ENCODE data around the gene MOB2. TPM values are rescaled to one million over a fixed set of nuclear protein-coding genes. Genes with fewer than 3 reads are reported as not detected.

Gene MOB2
- total RNA-seq, 2 experiments from 2014 or later, result 22.4 to 27.5 TPM

GRCh38 chr11:1461826-1462697 is 24.5 kb downstream of the MOB2 start:
- TF ChIP-seq CTCF (conservative IDR thresholded peaks at IDR 0.05; ENCODE audit: low read length), result no peak
- no peak for TF ChIP-seq EZH2phosphoT487 (IDR thresholded peaks at IDR 0.05; ENCODE audit: borderline replicate concordance, low read depth, low read length)
- no peak for DNase-seq (ENCODE audit: low spot score)
- ChIA-PET POLR2A (no interaction called here), CTCF (ENCODE audit: unreplicated experiment) (no interaction called here)
- Histone ChIP-seq H3K4me1 (ENCODE audit: insufficient read depth, low read length, poor library complexity, severe bottlenecking) (no peaks in the 10 kb centered on the region), H3K4me3 (ENCODE audit: low read depth, low read length, poor library complexity, severe bottlenecking) (no peak overlapping the region), H2AFZ (ENCODE audit: low read length) (no peak overlapping the region), H4K20me1 (ENCODE audit: insufficient read depth, low read length) (no peaks in the 10 kb centered on the region), H3K27ac (ENCODE audit: low read depth, low read length, poor library complexity, severe bottlenecking) (no peak overlapping the region), H3K9me2 (ENCODE audit: insufficient read depth, low read length) (no peaks in the 10 kb centered on the region), H3K36me3 (ENCODE audit: insufficient read depth, low read length) (no peaks in the 10 kb centered on the region), H3K79me2 (ENCODE audit: insufficient read depth, low read depth, low read length) (no peaks in the 10 kb centered on the region), H3K4me2 (ENCODE audit: low read length) (no peak overlapping the region), H3K9me3 (ENCODE audit: low read length) (no peaks in the 10 kb centered on the region)
- intact Hi-C loops (cut with micrococcal nuclease; ENCODE audit: unreplicated experiment), result no loop called here
- no TSS peak for BruUV-seq (replicated peaks)

GRCh38 chr11:1460986-1461825 is 25.4 kb downstream of the MOB2 start:
- no peak for DNase-seq (ENCODE audit: low spot score)
- H3K9me2 ChIP-seq (ENCODE audit: insufficient read depth, low read length), result no peaks in the 10 kb centered on the region
- ChIA-PET POLR2A (no interaction called here), CTCF (ENCODE audit: unreplicated experiment) (no interaction called here)
- no peak overlapping the region for H3K4me3 ChIP-seq (ENCODE audit: low read depth, low read length, poor library complexity, severe bottlenecking)
- H3K27ac ChIP-seq (ENCODE audit: low read depth, low read length, poor library complexity, severe bottlenecking), result no peak overlapping the region
- intact Hi-C loops (cut with micrococcal nuclease; ENCODE audit: unreplicated experiment), result no loop called here
- H3K4me2 ChIP-seq (ENCODE audit: low read length), result no peak overlapping the region
- H3K79me2 ChIP-seq (ENCODE audit: insufficient read depth, low read depth, low read length), result no peaks in the 10 kb centered on the region
- no peaks in the 10 kb centered on the region for H3K4me1 ChIP-seq (ENCODE audit: insufficient read depth, low read length, poor library complexity, severe bottlenecking)
- BruUV-seq (replicated peaks), result no TSS peak
- no peaks in the 10 kb centered on the region for H4K20me1 ChIP-seq (ENCODE audit: insufficient read depth, low read length)
- H2AFZ ChIP-seq (ENCODE audit: low read length), result no peak overlapping the region
- no peak for TF ChIP-seq EZH2phosphoT487 (IDR thresholded peaks at IDR 0.05; ENCODE audit: borderline replicate concordance, low read depth, low read length)
- no peak for TF ChIP-seq CTCF (conservative IDR thresholded peaks at IDR 0.05; ENCODE audit: low read length)
- no peaks in the 10 kb centered on the region for H3K9me3 ChIP-seq (ENCODE audit: low read length)
- no peaks in the 10 kb centered on the region for H3K36me3 ChIP-seq (ENCODE audit: insufficient read depth, low read length)
